Measurements from ENCODE around the gene NFKBIE.

GRCh38 chr6:44302856-44303255, 37.5 kb upstream of the NFKBIE start:
- TF ChIP-seq CTCF (IDR thresholded peaks at IDR 0.05): no peak
- TF ChIP-seq POLR2A (IDR thresholded peaks at IDR 0.05): no peak

All from upper lobe of left lung (tissue), 4 donors.